HCT116 (cell line): Measurements from ENCODE around the gene TIMM13. TPM values are rescaled to one million over a fixed set of nuclear protein-coding genes. Genes with fewer than 3 reads are reported as not detected.

ENCODE experiments used
- ATAC-seq: fragments of 200-7000 bp; cut with Tn5 transposase; 2 replicates; pipeline ENCODE4 v1.9.1; 2020; ENCODE audit warnings: mild to moderate bottlenecking, moderate library complexity
- BruUV-seq: library from RNA; stranded (reverse); fragments of 400-500 nt; replicated peaks from 2 replicates; lab custom pipeline; 2021; lab: Mats Ljungman, UMichigan
- CTCF ChIA-PET: fragments of 300-600 bp; sonication (Branson Sonifier 250); formaldehyde crosslinking; loops from one replicate; lab custom pipeline; 2021; ENCODE audit warnings: antibody characterized with exemption; lab: Charles Lee
- POLR2A ChIA-PET: fragments of 300-600, 350-600 bp; sonication (Branson Sonifier 250); formaldehyde crosslinking; loops from one replicate; lab custom pipeline; 2021; ENCODE audit warnings: antibody characterized with exemption; lab: Charles Lee
- RAD21 ChIA-PET, 2 experiments: fragments of 300-600 bp; sonication (Branson Sonifier 250); formaldehyde crosslinking; loops; one replicate each; lab custom pipeline; 2023; ENCODE audit warnings: low total read pairs in 2 of 2; ENCODE audit not compliant: uncharacterized antibody in 2 of 2, unreplicated experiment in 2 of 2, low non-redundant PET in 1 of 2; lab: Charles Lee
- DNase-seq: peaks from one replicate; pipeline ENCODE4 v3.0.0-alpha.2; 2010; ENCODE audit warnings: low read depth, low spot score
- H2AFZ ChIP-seq: fragments of 200-600 bp; shearing (Covaris generic), sonication (generic); 2 replicates; pipeline ENCODE4 v1.6.1; 2017; ENCODE audit warnings: low read depth, mixed run types, mixed read lengths, antibody characterized with exemption, low read length; ENCODE audit not compliant: poor library complexity, severe bottlenecking
- H3K27ac ChIP-seq: 2 replicates; pipeline ENCODE4 v1.5.1; 2012; ENCODE audit warnings: low read depth, low read length
- H3K27me3 ChIP-seq: fragments of 200-600 bp; sonication (generic); 2 replicates; pipeline ENCODE4 v1.6.1; 2016; ENCODE audit warnings: mixed run types, low read length, mixed read lengths; ENCODE audit not compliant: insufficient read depth
- H3K36me3 ChIP-seq, 2 experiments: fragments of 200-500 bp in 1 of 2; fragments of 200-600 bp in 1 of 2; sonication (Bioruptor generic) in 1 of 2; sonication (generic) in 1 of 2; 2 replicates each; pipeline versions ENCODE4 v1.5.1 to v1.6.1; 2014 to 2016; ENCODE audit warnings: low read length in 2 of 2, inconsistent platforms in 1 of 2, mixed read lengths in 1 of 2, mixed run types in 1 of 2; ENCODE audit not compliant: insufficient read depth in 2 of 2, control insufficient read depth in 1 of 2
- H3K4me1 ChIP-seq, 2 experiments: fragments of 200-600 bp in 1 of 2; sonication (generic) in 1 of 2; 2 replicates each; pipeline versions ENCODE4 v1.5.1 to v1.6.1; 2012 to 2017; ENCODE audit warnings: low read length in 2 of 2, inconsistent platforms in 1 of 2, mild to moderate bottlenecking in 1 of 2, mixed read lengths in 1 of 2, mixed run types in 1 of 2, moderate library complexity in 1 of 2; ENCODE audit not compliant: insufficient read depth in 2 of 2, control insufficient read depth in 1 of 2
- H3K4me2 ChIP-seq: fragments of 200-600 bp; sonication (generic); 2 replicates; pipeline ENCODE4 v1.6.1; 2017; ENCODE audit warnings: mixed run types, low read length, mixed read lengths
- H3K4me3 ChIP-seq, 2 experiments: fragments of 200-600 bp in 1 of 2; sonication (generic) in 1 of 2; replicated peaks in 1 of 2; 2 replicates each; pipeline ENCODE4 v1.5.1; 2011 to 2016; ENCODE audit warnings: low read length in 2 of 2, control low read depth in 1 of 2, low read depth in 1 of 2, mild to moderate bottlenecking in 1 of 2, mixed read lengths in 1 of 2, mixed run types in 1 of 2
- H3K79me2 ChIP-seq: fragments of 200-600 bp; sonication (generic); 2 replicates; pipeline ENCODE4 v1.6.1; 2017; ENCODE audit warnings: mild to moderate bottlenecking, mixed run types, low read length, moderate library complexity, mixed read lengths; ENCODE audit not compliant: insufficient read depth
- H3K9ac ChIP-seq: fragments of 200-600 bp; sonication (generic); 2 replicates; pipeline ENCODE4 v1.6.1; 2016; ENCODE audit warnings: low read length, mixed read lengths
- H3K9me2 ChIP-seq: fragments of 200-600 bp; sonication (generic), shearing (Covaris generic); 2 replicates; pipeline ENCODE4 v1.6.1; 2017; ENCODE audit warnings: mixed run types, mild to moderate bottlenecking, moderate library complexity; ENCODE audit not compliant: insufficient read depth
- H3K9me3 ChIP-seq, 2 experiments: fragments of 200-500 bp in 1 of 2; fragments of 200-600 bp in 1 of 2; sonication (Bioruptor generic) in 1 of 2; sonication (generic) in 1 of 2; 2 replicates each; pipeline ENCODE4 v1.6.1; 2014 to 2017; ENCODE audit warnings: low read length in 2 of 2, mixed read lengths in 2 of 2, inconsistent platforms in 1 of 2, low read depth in 1 of 2, mild to moderate bottlenecking in 1 of 2, mixed run types in 1 of 2, moderate library complexity in 1 of 2; ENCODE audit not compliant: control insufficient read depth in 1 of 2, insufficient read depth in 1 of 2
- H4K20me1 ChIP-seq: fragments of 200-600 bp; sonication (generic), shearing (Covaris generic); 2 replicates; pipeline ENCODE4 v1.6.1; 2017; ENCODE audit warnings: mixed run types, mild to moderate bottlenecking, moderate library complexity; ENCODE audit not compliant: insufficient read depth
- CTCF ChIP-seq, 3 experiments: fragments of 200-600 bp in 1 of 3; sonication (generic) in 1 of 3; IDR thresholded peaks in 2 of 3; conservative IDR thresholded peaks in 1 of 3; 2 replicates each; pipeline ENCODE4 v1.5.1; 2012 to 2017; ENCODE audit warnings: low read depth in 2 of 3, low read length in 2 of 3, antibody characterized with exemption in 1 of 3, borderline replicate concordance in 1 of 3, control low read depth in 1 of 3, mild to moderate bottlenecking in 1 of 3, mixed read lengths in 1 of 3, mixed run types in 1 of 3, moderate library complexity in 1 of 3; ENCODE audit not compliant: insufficient read depth in 1 of 3
- EGR1 ChIP-seq: IDR thresholded peaks from 2 replicates; pipeline ENCODE4 v1.6.1; 2012; ENCODE audit warnings: low read depth
- POLR2AphosphoS5 ChIP-seq: IDR thresholded peaks from 2 replicates; pipeline ENCODE4 v1.6.1; 2011; ENCODE audit warnings: mild to moderate bottlenecking, low read depth, low read length, moderate library complexity
- REST ChIP-seq: IDR thresholded peaks from 2 replicates; pipeline ENCODE4 v1.6.1; 2012; ENCODE audit warnings: low read depth
- SIN3A ChIP-seq: IDR thresholded peaks from 2 replicates; pipeline ENCODE4 v1.6.1; 2012; ENCODE audit warnings: low read depth
- SP1 ChIP-seq: IDR thresholded peaks from 2 replicates; pipeline ENCODE4 v1.6.1; 2012; ENCODE audit warnings: low read depth
- SRF ChIP-seq: IDR thresholded peaks from 2 replicates; pipeline ENCODE4 v1.6.1; 2012; ENCODE audit warnings: low read depth
- YY1 ChIP-seq: IDR thresholded peaks from 2 replicates; pipeline ENCODE4 v1.6.1; 2011; ENCODE audit warnings: low read length, low read depth, moderate library complexity, mild to moderate bottlenecking; ENCODE audit not compliant: insufficient replicate concordance; ENCODE audit errors: extremely low read depth
- intact Hi-C: fragments of 100-400 bp; cut with micrococcal nuclease; formaldehyde crosslinking; loops from 2 replicates; pipeline ENCODE4 v1.10.0; 2022
- total RNA-seq: library from RNA; stranded (reverse); gene quantifications from one replicate; pipeline ENCODE4 v1.2.1, GENCODE V29; 2021; ENCODE audit not compliant: unreplicated experiment

Gene TIMM13
- total RNA-seq, 1 experiment from 2014 or later, result 151 TPM

- peak overlapping the region; percentile 78 for H3K9ac ChIP-seq
- RAD21 ChIA-PET, result interaction anchor here (0.6 kb wide), 2 partner anchors 14 to 59 kb away, joined by 3 to 4 read pairs; partner anchors contain the start of gene GADD45B (in 1 of the 2)
Measured at GRCh38 chr19:2461751-2462634, 34.6 kb upstream of the TIMM13 start.

More at GRCh38 chr19:2461751-2462634, 34.6 kb upstream of the TIMM13 start:
- H3K9me3 ChIP-seq, result no peaks in the 10 kb centered on the region
- peaks cover 9 to 53% of the 10 kb centered on the region in 2 experiments; a peak in 3 of 4 replicates for H3K4me1 ChIP-seq
- ATAC-seq (peak; percentile 73), DNase-seq (peak; percentile 60)
- no peaks in the 10 kb centered on the region for H3K9me2 ChIP-seq
- H3K36me3 ChIP-seq, result no peaks in the 10 kb centered on the region
- H4K20me1 ChIP-seq, result no peaks in the 10 kb centered on the region
- CTCF ChIA-PET, result interaction anchor here (0.8 kb wide), 1 partner anchor 149 kb away, joined by 3 read pairs; no protein-coding TSS in a partner anchor
- peak overlapping the region; percentile 98 for H3K4me2 ChIP-seq
- POLR2A ChIA-PET, result interaction anchor here (0.6 to 6.8 kb wide), 5 partner anchors 10 to 133 kb away, joined by 3 to 44 read pairs (median 4); partner anchors contain the start of gene GADD45B
- H2AFZ ChIP-seq, result peak overlapping the region; percentile 23
- H3K4me3 ChIP-seq, result peak overlapping the region; percentile 69 to 74
- H3K27me3 ChIP-seq, result no peaks in the 10 kb centered on the region
- intact Hi-C loops, result loop anchor here (10.0 kb wide), 1 partner anchor 297 kb away; the partner anchor contains the start of gene DOT1L
- peak; percentile 34 for TF ChIP-seq YY1
- peak; percentile 30; the same call in 1 of the 2 replicates for TF ChIP-seq SIN3A
- no peak for TF ChIP-seq REST
- TF ChIP-seq EGR1, result peak; percentile 69
- TF ChIP-seq POLR2AphosphoS5, result peak; percentile 14
- TF ChIP-seq CTCF (IDR thresholded peaks at IDR 0.05 in 2 of 3, conservative IDR thresholded peaks at IDR 0.05 in 1 of 3; ENCODE audit: borderline replicate concordance in 1 of 3, insufficient read depth in 1 of 3, low read depth in 2 of 3, low read length in 2 of 3), result peak in 2 of 3 experiments; percentile 24 to 30; a peak in 4 of 6 replicates
- no peak for TF ChIP-seq SRF
- TF ChIP-seq SP1, result peak; percentile 71
- TF ChIP-seq, all 23 proteins: peak for 6
- Histone ChIP-seq H3K27ac (peak overlapping the region; percentile 88), H3K79me2 (peaks cover 3% of the 10 kb centered on the region; the same call in 1 of the 2 replicates)
- no TSS peak for BruUV-seq
